ENCODE measurements around the gene BTG4. TPM values are rescaled to one million over a fixed set of nuclear protein-coding genes. Genes with fewer than 3 reads are reported as not detected.
A peak's percentile ranks its signal among the peaks of the same experiment; 100 is the strongest.

The BTG4 gene
- total RNA-seq, 1 experiment from 2014 or later = 0.61 TPM

DNA sequence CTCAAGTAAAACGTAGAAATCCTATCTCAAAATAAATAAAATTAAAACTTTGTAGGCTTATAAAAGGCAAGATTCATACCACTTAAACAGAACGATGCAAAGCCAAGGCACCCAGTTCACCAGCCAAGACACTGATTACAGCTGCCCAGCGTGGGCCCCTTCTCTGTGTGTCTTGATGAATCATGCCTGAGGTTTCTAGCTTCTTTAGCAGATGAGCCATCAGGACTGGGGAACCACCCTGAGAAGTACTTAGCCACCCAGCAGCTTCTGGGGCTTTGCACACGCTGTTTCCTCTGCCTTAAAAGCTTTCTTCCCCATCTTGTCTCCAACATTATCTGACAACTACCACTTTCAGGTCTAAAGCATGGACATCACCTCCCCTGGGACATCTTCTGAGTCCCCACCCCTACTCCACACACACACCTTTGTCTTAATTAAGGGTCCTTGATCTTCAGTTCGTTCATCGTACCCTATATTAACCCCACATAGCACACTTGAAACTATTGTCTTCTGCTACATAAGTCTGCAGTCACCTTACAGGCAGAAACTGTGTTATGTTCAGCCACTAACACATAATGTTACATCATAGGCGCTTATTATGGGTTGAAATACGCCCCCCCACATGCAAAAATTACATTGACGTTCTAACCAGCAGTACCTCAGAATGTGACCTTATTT, 19.6 kb upstream of the BTG4 start:
- peak; percentile 59 to 66 for DNase-seq
- H3K4me3 ChIP-seq (ENCODE audit: low read depth, low read length) = no peak overlapping the region
- CTCF ChIA-PET = interaction anchor here (0.7 kb wide), 1 partner anchor 758 kb away, joined by 4 read pairs; no protein-coding TSS in a partner anchor
- Mint-ChIP-seq H3K4me1 (ENCODE audit: low read depth, unreplicated experiment) (peaks cover 27% of the 10 kb centered on the region), H3K27me3 (ENCODE audit: insufficient read depth, unreplicated experiment) (no peaks in the 10 kb centered on the region), H3K27ac (ENCODE audit: unreplicated experiment) (peak overlapping the region; percentile 43), H3K9me3 (ENCODE audit: unreplicated experiment) (no peaks in the 10 kb centered on the region), H3K4me3 (ENCODE audit: unreplicated experiment) (peak overlapping the region; percentile 7), H3K36me3 (ENCODE audit: insufficient read depth, unreplicated experiment) (no peaks in the 10 kb centered on the region)
- H3K4me1 ChIP-seq = peaks cover 45% of the 10 kb centered on the region
- POLR2A ChIA-PET = no interaction called here
- H3K36me3 ChIP-seq (ENCODE audit: control insufficient read depth, insufficient read depth, low read length) = no peaks in the 10 kb centered on the region
- intact Hi-C loops (cut with micrococcal nuclease; ENCODE audit: unreplicated experiment) = loop anchor here (2.0 kb wide), 1 partner anchor 33 kb away; no protein-coding TSS in a partner anchor
- BruUV-seq (replicated peaks) = no TSS peak
- TF ChIP-seq, protein P1, sequence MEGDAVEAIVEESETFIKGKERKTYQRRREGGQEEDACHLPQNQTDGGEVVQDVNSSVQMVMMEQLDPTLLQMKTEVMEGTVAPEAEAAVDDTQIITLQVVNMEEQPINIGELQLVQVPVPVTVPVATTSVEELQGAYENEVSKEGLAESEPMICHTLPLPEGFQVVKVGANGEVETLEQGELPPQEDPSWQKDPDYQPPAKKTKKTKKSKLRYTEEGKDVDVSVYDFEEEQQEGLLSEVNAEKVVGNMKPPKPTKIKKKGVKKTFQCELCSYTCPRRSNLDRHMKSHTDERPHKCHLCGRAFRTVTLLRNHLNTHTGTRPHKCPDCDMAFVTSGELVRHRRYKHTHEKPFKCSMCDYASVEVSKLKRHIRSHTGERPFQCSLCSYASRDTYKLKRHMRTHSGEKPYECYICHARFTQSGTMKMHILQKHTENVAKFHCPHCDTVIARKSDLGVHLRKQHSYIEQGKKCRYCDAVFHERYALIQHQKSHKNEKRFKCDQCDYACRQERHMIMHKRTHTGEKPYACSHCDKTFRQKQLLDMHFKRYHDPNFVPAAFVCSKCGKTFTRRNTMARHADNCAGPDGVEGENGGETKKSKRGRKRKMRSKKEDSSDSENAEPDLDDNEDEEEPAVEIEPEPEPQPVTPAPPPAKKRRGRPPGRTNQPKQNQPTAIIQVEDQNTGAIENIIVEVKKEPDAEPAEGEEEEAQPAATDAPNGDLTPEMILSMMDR (IDR thresholded peaks at IDR 0.05; ENCODE audit: insufficient read depth in 1 of 2, low read depth in 1 of 2, low read length in 1 of 2, severe bottlenecking in 1 of 2, unreplicated experiment in 1 of 2) = no peak
- H3K9me3 ChIP-seq = no peaks in the 10 kb centered on the region
- H3K27me3 ChIP-seq (replicated peaks; ENCODE audit: control insufficient read depth, insufficient read depth, low read length) = no peaks in the 10 kb centered on the region

DNA sequence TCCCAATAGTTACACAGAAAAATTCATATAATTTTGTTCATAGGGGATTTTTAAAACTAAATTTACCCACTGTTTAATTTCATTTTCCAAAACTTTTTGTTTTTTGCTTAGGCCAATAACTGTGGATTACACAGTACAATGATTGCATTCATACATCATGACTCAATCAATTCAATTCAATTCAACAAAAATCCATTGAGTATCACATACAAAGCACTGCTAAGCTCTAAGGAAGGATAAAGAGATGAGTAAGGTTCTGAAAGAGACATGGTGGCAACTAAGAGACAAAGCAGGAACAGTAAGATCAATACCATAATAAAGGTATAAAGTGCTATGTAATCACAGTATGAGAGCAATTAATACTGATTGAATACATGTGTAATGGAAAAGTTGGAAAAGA, 18.9 kb upstream of the BTG4 start:
- H3K9me3 ChIP-seq = no peaks in the 10 kb centered on the region
- no peaks in the 10 kb centered on the region for H3K36me3 ChIP-seq (ENCODE audit: control insufficient read depth, insufficient read depth, low read length)
- BruUV-seq (replicated peaks) = TSS peak; percentile 80
- Mint-ChIP-seq H3K4me1 (ENCODE audit: low read depth, unreplicated experiment) (peaks cover 32% of the 10 kb centered on the region), H3K36me3 (ENCODE audit: insufficient read depth, unreplicated experiment) (no peaks in the 10 kb centered on the region), H3K4me3 (ENCODE audit: unreplicated experiment) (no peak overlapping the region), H3K9me3 (ENCODE audit: unreplicated experiment) (no peaks in the 10 kb centered on the region), H3K27me3 (ENCODE audit: insufficient read depth, unreplicated experiment) (no peaks in the 10 kb centered on the region), H3K27ac (ENCODE audit: unreplicated experiment) (no peak overlapping the region)
- ChIA-PET CTCF (interaction anchor here (0.6 to 0.7 kb wide), 2 partner anchors 758 to 1059 kb away, joined by 3 to 4 read pairs; no protein-coding TSS in a partner anchor), POLR2A (no interaction called here)
- TF ChIP-seq, protein P1 (IDR thresholded peaks at IDR 0.05; ENCODE audit: insufficient read depth in 1 of 2, low read depth in 1 of 2, low read length in 1 of 2, severe bottlenecking in 1 of 2, unreplicated experiment in 1 of 2) = no peak
- no peak overlapping the region for H3K4me3 ChIP-seq (ENCODE audit: low read depth, low read length)
- intact Hi-C loops (cut with micrococcal nuclease; ENCODE audit: unreplicated experiment) = no loop called here
- H3K4me1 ChIP-seq = peaks cover 45% of the 10 kb centered on the region
- no peaks in the 10 kb centered on the region for H3K27me3 ChIP-seq (replicated peaks; ENCODE audit: control insufficient read depth, insufficient read depth, low read length)
- DNase-seq = no peak

DNA sequence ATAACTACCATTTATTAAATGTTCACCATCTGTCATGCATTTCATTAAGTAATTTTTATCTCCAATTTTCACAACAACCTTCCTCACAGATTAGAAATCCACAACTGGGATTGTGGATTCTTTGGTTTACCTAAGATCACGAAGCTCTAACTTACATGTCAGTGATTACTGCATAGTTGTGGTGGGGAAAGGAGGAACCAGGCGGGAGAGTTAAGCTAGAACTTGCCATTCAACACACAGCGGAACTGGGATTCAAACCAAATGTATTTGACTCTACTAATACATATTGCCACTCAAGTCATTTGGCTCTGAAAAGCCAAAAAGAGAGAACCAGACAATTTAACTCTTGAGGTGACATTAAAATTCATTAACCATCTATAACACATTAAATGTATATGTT, 17.9 kb upstream of the BTG4 start:
- peaks cover 44% of the 10 kb centered on the region for H3K4me1 ChIP-seq
- no peaks in the 10 kb centered on the region for H3K36me3 Mint-ChIP-seq (ENCODE audit: insufficient read depth, unreplicated experiment)
- H3K27me3 Mint-ChIP-seq (ENCODE audit: insufficient read depth, unreplicated experiment) = no peaks in the 10 kb centered on the region
- H3K9me3 Mint-ChIP-seq (ENCODE audit: unreplicated experiment) = no peaks in the 10 kb centered on the region
- TF ChIP-seq, protein P1 (IDR thresholded peaks at IDR 0.05; ENCODE audit: insufficient read depth in 1 of 2, low read depth in 1 of 2, low read length in 1 of 2, severe bottlenecking in 1 of 2, unreplicated experiment in 1 of 2) = no peak
- H3K27ac Mint-ChIP-seq (ENCODE audit: unreplicated experiment) = peak overlapping the region; percentile 33
- H3K9me3 ChIP-seq = no peaks in the 10 kb centered on the region
- ChIA-PET POLR2A (no interaction called here), CTCF (no interaction called here)
- H3K27me3 ChIP-seq (replicated peaks; ENCODE audit: control insufficient read depth, insufficient read depth, low read length) = no peaks in the 10 kb centered on the region
- no peak overlapping the region for H3K4me3 ChIP-seq (ENCODE audit: low read depth, low read length)
- intact Hi-C loops (cut with micrococcal nuclease; ENCODE audit: unreplicated experiment) = no loop called here
- peak overlapping the region; percentile 17 for H3K4me3 Mint-ChIP-seq (ENCODE audit: unreplicated experiment)
- DNase-seq = no peak
- no TSS peak for BruUV-seq (replicated peaks)
- peaks cover 38% of the 10 kb centered on the region for H3K4me1 Mint-ChIP-seq (ENCODE audit: low read depth, unreplicated experiment)
- H3K36me3 ChIP-seq (ENCODE audit: control insufficient read depth, insufficient read depth, low read length) = no peaks in the 10 kb centered on the region
